IMR-90 (cell line): ENCODE data around the gene NDC80. TPM values are rescaled to one million over a fixed set of nuclear protein-coding genes. Genes with fewer than 3 reads are reported as not detected.

Experiments used
- ATAC-seq: fragments of 200-7000 bp; cut with Tn5 transposase; 2 replicates; pipeline ENCODE4 v1.9.1; 2020; ENCODE audit warnings: low read depth, mild to moderate bottlenecking, moderate library complexity
- BruUV-seq: library from RNA; stranded (reverse); fragments of 400-500 nt; replicated peaks from 2 replicates; lab custom pipeline; 2021; lab: Mats Ljungman, UMichigan
- CTCF ChIA-PET: fragments of 300-600 bp; formaldehyde crosslinking; extraction: SDS; loops from one replicate; lab custom pipeline; 2021; ENCODE audit warnings: antibody characterized with exemption; lab: Yijun Ruan, JAX
- POLR2A ChIA-PET: fragments of 300-600 bp; sonication (Branson Sonifier 250); formaldehyde crosslinking; loops from one replicate; lab custom pipeline; 2022; ENCODE audit warnings: antibody characterized with exemption; ENCODE audit not compliant: unreplicated experiment; lab: Charles Lee
- DNase-seq: peaks from one replicate; pipeline ENCODE4 v3.0.0; 2013
- H2AFZ ChIP-seq: replicated peaks from 2 replicates; pipeline ENCODE3; 2013; ENCODE audit warnings: low read length, mild to moderate bottlenecking; ENCODE audit not compliant: poor library complexity
- H2AK5ac ChIP-seq: 2 replicates; pipeline ENCODE4 v1.6.1; 2013; ENCODE audit warnings: low read depth, low read length, inconsistent platforms
- H2AK9ac ChIP-seq: replicated peaks from 2 replicates; pipeline ENCODE3; 2013; ENCODE audit warnings: mild to moderate bottlenecking, low read depth, low read length, moderate library complexity; ENCODE audit not compliant: poor library complexity
- H2BK120ac ChIP-seq: 2 replicates; pipeline ENCODE4 v1.6.1; 2013; ENCODE audit warnings: low read depth, low read length, inconsistent platforms
- H2BK15ac ChIP-seq: 3 replicates; pipeline ENCODE4 v1.6.1; 2013; ENCODE audit warnings: low read depth, low read length, inconsistent platforms
- H2BK20ac ChIP-seq: 2 replicates; pipeline ENCODE4 v1.6.1; 2013; ENCODE audit warnings: low read depth, mild to moderate bottlenecking, inconsistent platforms, low read length, moderate library complexity
- H2BK5ac ChIP-seq: 2 replicates; pipeline ENCODE4 v1.6.1; 2013; ENCODE audit warnings: mild to moderate bottlenecking, low read depth, low read length, inconsistent platforms; ENCODE audit not compliant: poor library complexity, severe bottlenecking
- H3K14ac ChIP-seq: replicated peaks from 2 replicates; pipeline ENCODE4 v1.6.1; 2013; ENCODE audit warnings: low read depth, low read length, inconsistent platforms
- H3K18ac ChIP-seq: 2 replicates; pipeline ENCODE4 v1.6.1; 2013; ENCODE audit warnings: low read depth, low read length, control low read depth
- H3K23ac ChIP-seq: 2 replicates; pipeline ENCODE4 v1.6.1; 2013; ENCODE audit warnings: low read depth, low read length, inconsistent platforms
- H3K27ac ChIP-seq: 2 replicates; pipeline ENCODE4 v1.5.1; 2013; ENCODE audit warnings: mild to moderate bottlenecking, control low read depth, low read length; ENCODE audit not compliant: insufficient read depth
- H3K27me3 ChIP-seq: 2 replicates; pipeline ENCODE4 v1.6.1; 2013; ENCODE audit warnings: low read length; ENCODE audit not compliant: control insufficient read depth, insufficient read depth
- H3K36me3 ChIP-seq: 2 replicates; pipeline ENCODE4 v1.6.1; 2013; ENCODE audit warnings: low read length, mixed read lengths; ENCODE audit not compliant: control insufficient read depth, insufficient read depth
- H3K4ac ChIP-seq: 2 replicates; pipeline ENCODE4 v1.6.1; 2013; ENCODE audit warnings: low read depth, low read length, inconsistent platforms
- H3K4me1 ChIP-seq: 2 replicates; pipeline ENCODE4 v1.6.1; 2013; ENCODE audit warnings: low read length, mixed read lengths; ENCODE audit not compliant: control insufficient read depth, insufficient read depth
- H3K4me2 ChIP-seq: 2 replicates; pipeline ENCODE4 v1.6.1; 2013; ENCODE audit warnings: low read depth, mild to moderate bottlenecking, control low read depth, low read length, moderate library complexity
- H3K4me3 ChIP-seq: 2 replicates; pipeline ENCODE4 v1.5.1; 2013; ENCODE audit warnings: low read depth, mild to moderate bottlenecking, control low read depth, low read length, moderate library complexity; ENCODE audit not compliant: insufficient read depth
- H3K56ac ChIP-seq: 2 replicates; pipeline ENCODE4 v1.6.1; 2013; ENCODE audit warnings: low read length, inconsistent platforms; ENCODE audit not compliant: insufficient read depth; ENCODE audit errors: extremely low read depth
- H3K79me1 ChIP-seq, 2 experiments: 2 replicates each; pipeline ENCODE4 v1.6.1; 2013; ENCODE audit warnings: low read length in 2 of 2, inconsistent platforms in 1 of 2, low read depth in 1 of 2
- H3K9ac ChIP-seq: 2 replicates; pipeline ENCODE4 v1.6.1; 2013; ENCODE audit warnings: low read depth, low read length, control low read depth
- H3K9me1 ChIP-seq: 2 replicates; pipeline ENCODE4 v1.6.1; 2013; ENCODE audit warnings: low read length, inconsistent platforms; ENCODE audit not compliant: insufficient read depth
- H3K9me3 ChIP-seq: 2 replicates; pipeline ENCODE4 v1.6.1; 2013; ENCODE audit warnings: low read length; ENCODE audit not compliant: control insufficient read depth, insufficient read depth
- H4K20me1 ChIP-seq: 2 replicates; pipeline ENCODE4 v1.6.1; 2013; ENCODE audit warnings: low read length, inconsistent platforms; ENCODE audit not compliant: insufficient read depth
- H4K5ac ChIP-seq: 2 replicates; pipeline ENCODE4 v1.6.1; 2013; ENCODE audit warnings: mild to moderate bottlenecking, low read depth, low read length, control low read depth
- H4K8ac ChIP-seq, 2 experiments: 2 replicates each; pipeline ENCODE4 v1.6.1; 2013; ENCODE audit warnings: low read depth in 2 of 2, low read length in 2 of 2, control low read depth in 1 of 2, inconsistent platforms in 1 of 2
- H4K91ac ChIP-seq: 2 replicates; pipeline ENCODE4 v1.6.1; 2013; ENCODE audit warnings: low read depth, low read length, inconsistent platforms; ENCODE audit not compliant: insufficient read depth
- ELK1 ChIP-seq: fragments of 150-350 bp; IDR thresholded peaks from 2 replicates; pipeline ENCODE4 v1.6.1; 2016; ENCODE audit warnings: low read depth, mild to moderate bottlenecking, low read length, moderate library complexity, borderline replicate concordance
- MAZ ChIP-seq: IDR thresholded peaks from 2 replicates; pipeline ENCODE4 v1.6.1; 2012; ENCODE audit warnings: low read depth, mild to moderate bottlenecking, low read length, improper control_type of control experiment, moderate library complexity, borderline replicate concordance
- NFE2L2 ChIP-seq: fragments of 150-350 bp; IDR thresholded peaks from 2 replicates; pipeline ENCODE4 v1.6.1; 2016; ENCODE audit warnings: low read depth, mild to moderate bottlenecking, low read length
- USF2 ChIP-seq: fragments of 150-350 bp; IDR thresholded peaks from 2 replicates; pipeline ENCODE4 v1.6.1; 2017; ENCODE audit warnings: mild to moderate bottlenecking, antibody characterized with exemption, low read length, low read depth
- WGBS, 2 experiments: methylation state at CpG; one replicate each; pipeline versions ENCODE4 v1.1.5 to v1.1.7; 2013; ENCODE audit warnings: missing lambda C conversion rate in 2 of 2; ENCODE audit not compliant: insufficient read length in 1 of 2; ENCODE audit errors: extremely low coverage in 2 of 2; 5-methylcytosine and 5-hydroxymethylcytosine counted together
- dilution Hi-C: fragments of 300-500 bp; cut with HindIII; formaldehyde crosslinking; loops from one replicate; pipeline ENCODE4 v1.14.3; 2018; ENCODE audit warnings: low sequenced_read_pairs; ENCODE audit not compliant: unreplicated experiment
- in situ Hi-C: fragments of 300-500 bp; cut with MboI; formaldehyde crosslinking; loops from 3 replicates; pipeline ENCODE4 v1.14.3; 2019; ENCODE audit warnings: low sequenced_read_pairs, inconsistent platforms, mixed read lengths
- intact Hi-C: fragments of 100-400 bp; cut with micrococcal nuclease; formaldehyde crosslinking; loops from 2 replicates; pipeline ENCODE4 v1.10.0; 2022
- polyA plus RNA-seq, 3 experiments: library from polyadenylated mRNA; depleted of rRNA; stranded (reverse); fragments of >200 nt; gene quantifications; 2 replicates each; pipeline ENCODE4 v1.2.3, GENCODE V29; 2012; ENCODE audit warnings: low replicate concordance in 1 of 3
- total RNA-seq: library from RNA; depleted of rRNA; stranded (reverse); fragments of >200 nt; gene quantifications from 2 replicates; pipeline ENCODE4 v1.2.3, GENCODE V29; 2012

NDC80 gene
- total and polyA plus RNA-seq, 2 of the 4 experiments (the other 2 are of a cell fraction), result 11.8 to 15.5 TPM

- H3K14ac ChIP-seq, result no peak overlapping the region
- no TSS peak for BruUV-seq
- intact Hi-C loops, result no loop called here
- H2BK15ac ChIP-seq, result no peak overlapping the region
- no peak for DNase-seq
- no peak overlapping the region for H2BK120ac ChIP-seq
- ChIA-PET POLR2A (no interaction called here), CTCF (interaction anchor here (1.2 kb wide), 1 partner anchor 10 kb away, joined by 3 read pairs; no protein-coding TSS in a partner anchor)
- in situ Hi-C loops, result no loop called here
- no peak overlapping the region for H2AK5ac ChIP-seq
- H3K23ac ChIP-seq, result no peak overlapping the region
- H4K5ac ChIP-seq, result no peak overlapping the region
- H3K9ac ChIP-seq, result no peak overlapping the region
- no peak overlapping the region for H3K27ac ChIP-seq
- H3K79me1 ChIP-seq, result peaks cover 0 to 12% of the 10 kb centered on the region in 2 experiments; a peak in 2 of 4 replicates
- no peak overlapping the region for H2AFZ ChIP-seq
- no peak overlapping the region for H3K56ac ChIP-seq
- H3K27me3 ChIP-seq, result no peaks in the 10 kb centered on the region
- no peak overlapping the region for H4K91ac ChIP-seq
- H2BK20ac ChIP-seq, result no peak overlapping the region
- no peak for TF ChIP-seq MAZ
- no peak for TF ChIP-seq USF2
- TF ChIP-seq NFE2L2, result no peak
- TF ChIP-seq ELK1, result no peak
- H2BK5ac ChIP-seq, result no peak overlapping the region
- dilution Hi-C loops, result no loop called here
- H3K9me1 ChIP-seq, result no peaks in the 10 kb centered on the region
- no CpG with 5 or more reads among the region's 2 CpGs for WGBS, 2 experiments
- H3K4ac ChIP-seq, result no peak overlapping the region
- no peaks in the 10 kb centered on the region for H4K20me1 ChIP-seq
- H3K9me3 ChIP-seq, result no peaks in the 10 kb centered on the region
- H3K18ac ChIP-seq, result no peak overlapping the region
- no peak overlapping the region for H3K4me2 ChIP-seq
- no peak overlapping the region for H2AK9ac ChIP-seq
- no peak overlapping the region for H3K4me3 ChIP-seq
- no peak overlapping the region for H4K8ac ChIP-seq
- peaks cover 2% of the 10 kb centered on the region; the same call in 1 of the 2 replicates for H3K36me3 ChIP-seq
- no peak for ATAC-seq
- H3K4me1 ChIP-seq, result 0 out of 2 replicates have a peak, but pooled peaks cover 3% of the 10 kb centered on the region
Measured at GRCh38 chr18:2609604-2610003, 38.2 kb downstream of the NDC80 start.
